DND-41 (cell line): ENCODE results near the gene TRIM22.
A peak's percentile ranks its signal among the peaks of the same experiment; 100 is the strongest.

ENCODE experiments used
- ATAC-seq: fragments of 200-7000 bp; cut with Tn5 transposase; 3 replicates; pipeline ENCODE4 v1.9.1; 2021; ENCODE audit warnings: low read depth; ENCODE audit not compliant: insufficient read depth
- DNase-seq: peaks from one replicate; pipeline ENCODE4 v3.0.0-alpha.2; 2020
- H2AFZ ChIP-seq: 2 replicates; pipeline ENCODE4 v1.6.0; 2012; ENCODE audit warnings: low read depth, low read length
- H3K27ac ChIP-seq: 2 replicates; pipeline ENCODE4 v1.5.1; 2012; ENCODE audit warnings: low read length, inconsistent platforms
- H3K27me3 ChIP-seq: fragments of 200-600 bp; sonication (generic); 2 replicates; pipeline ENCODE4 v1.6.0; 2012; ENCODE audit warnings: low read length, mild to moderate bottlenecking, inconsistent platforms; ENCODE audit not compliant: insufficient read depth, poor library complexity
- H3K36me3 ChIP-seq: 2 replicates; pipeline ENCODE4 v1.5.1; 2012; ENCODE audit warnings: low read length, inconsistent platforms; ENCODE audit not compliant: insufficient read depth
- H3K4me1 ChIP-seq: 2 replicates; pipeline ENCODE4 v1.5.1; 2012; ENCODE audit warnings: mild to moderate bottlenecking, low read length; ENCODE audit not compliant: insufficient read depth
- H3K4me2 ChIP-seq: 2 replicates; pipeline ENCODE4 v1.6.0; 2012; ENCODE audit warnings: mild to moderate bottlenecking, moderate library complexity, low read length, inconsistent platforms; ENCODE audit not compliant: insufficient read depth
- H3K4me3 ChIP-seq, 2 experiments: fragments of 200-600 bp in 1 of 2; shearing (Covaris generic) in 1 of 2; 2 replicates each; pipeline ENCODE4 v1.5.1; 2012 to 2016; ENCODE audit warnings: inconsistent platforms in 2 of 2, low read length in 2 of 2, mild to moderate bottlenecking in 2 of 2, low read depth in 1 of 2, moderate library complexity in 1 of 2
- H3K79me2 ChIP-seq: 2 replicates; pipeline ENCODE4 v1.6.0; 2012; ENCODE audit warnings: low read length, inconsistent platforms; ENCODE audit not compliant: insufficient read depth
- H3K9ac ChIP-seq: 2 replicates; pipeline ENCODE4 v1.6.0; 2012; ENCODE audit warnings: low read depth, mild to moderate bottlenecking, inconsistent platforms, low read length, moderate library complexity
- H3K9me3 ChIP-seq: 2 replicates; pipeline ENCODE4 v1.5.1; 2012; ENCODE audit warnings: low read length, moderate library complexity, mild to moderate bottlenecking, inconsistent platforms; ENCODE audit not compliant: insufficient read depth, severe bottlenecking
- H4K20me1 ChIP-seq: 2 replicates; pipeline ENCODE4 v1.6.0; 2012; ENCODE audit warnings: low read length; ENCODE audit not compliant: insufficient read depth
- EZH2 ChIP-seq: IDR thresholded peaks from 3 replicates; pipeline ENCODE4 v1.6.1; 2012; ENCODE audit warnings: borderline replicate concordance, low read depth, mild to moderate bottlenecking, moderate library complexity, low read length, inconsistent platforms; ENCODE audit not compliant: severe bottlenecking
- TF ChIP-seq, protein P1 (sequence below): IDR thresholded peaks from 2 replicates; pipeline ENCODE4 v1.5.1; 2012; ENCODE audit warnings: borderline replicate concordance, low read length, moderate library complexity, mild to moderate bottlenecking; ENCODE audit not compliant: poor library complexity, severe bottlenecking; ENCODE audit errors: extremely low read depth

The TRIM22 gene

DNA sequence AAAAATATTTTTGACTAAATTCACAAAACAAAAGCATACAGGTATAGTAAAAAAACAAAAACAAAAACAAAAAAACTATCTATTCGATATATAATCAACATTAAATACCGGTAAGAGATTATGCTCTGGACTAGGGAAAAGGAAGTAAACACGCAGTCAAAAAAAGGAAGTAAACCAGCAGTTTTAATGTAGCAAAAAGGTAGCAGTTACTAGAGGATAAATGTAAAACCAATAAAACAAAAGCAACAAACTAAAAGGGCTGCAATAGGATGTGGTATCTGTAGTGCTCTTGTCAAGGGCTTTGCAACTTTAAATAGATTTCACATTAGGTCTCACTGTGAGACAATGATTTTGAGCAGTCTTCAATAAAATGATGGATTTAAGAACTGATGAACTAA lies 2.4 kb downstream of the TRIM22 start:
- no peaks in the 10 kb centered on the region; the same call in 1 of the 2 replicates for H4K20me1 ChIP-seq
- peak overlapping the region in 1 of 2 experiments; percentile 60; a peak in 1 of 4 replicates for H3K4me3 ChIP-seq
- H2AFZ ChIP-seq, result peak overlapping the region; percentile 2; the same call in 1 of the 2 replicates
- peak overlapping the region; percentile 74 for H3K4me2 ChIP-seq
- DNase-seq, result no peak
- H3K9ac ChIP-seq, result peak overlapping the region; percentile 62
- no peaks in the 10 kb centered on the region for H3K9me3 ChIP-seq
- peaks cover 39% of the 10 kb centered on the region for H3K4me1 ChIP-seq
- H3K36me3 ChIP-seq, result peaks cover 10% of the 10 kb centered on the region
- peaks cover 36% of the 10 kb centered on the region for H3K79me2 ChIP-seq
- ATAC-seq, result no peak
- no peak for TF ChIP-seq EZH2
- TF ChIP-seq, protein P1, sequence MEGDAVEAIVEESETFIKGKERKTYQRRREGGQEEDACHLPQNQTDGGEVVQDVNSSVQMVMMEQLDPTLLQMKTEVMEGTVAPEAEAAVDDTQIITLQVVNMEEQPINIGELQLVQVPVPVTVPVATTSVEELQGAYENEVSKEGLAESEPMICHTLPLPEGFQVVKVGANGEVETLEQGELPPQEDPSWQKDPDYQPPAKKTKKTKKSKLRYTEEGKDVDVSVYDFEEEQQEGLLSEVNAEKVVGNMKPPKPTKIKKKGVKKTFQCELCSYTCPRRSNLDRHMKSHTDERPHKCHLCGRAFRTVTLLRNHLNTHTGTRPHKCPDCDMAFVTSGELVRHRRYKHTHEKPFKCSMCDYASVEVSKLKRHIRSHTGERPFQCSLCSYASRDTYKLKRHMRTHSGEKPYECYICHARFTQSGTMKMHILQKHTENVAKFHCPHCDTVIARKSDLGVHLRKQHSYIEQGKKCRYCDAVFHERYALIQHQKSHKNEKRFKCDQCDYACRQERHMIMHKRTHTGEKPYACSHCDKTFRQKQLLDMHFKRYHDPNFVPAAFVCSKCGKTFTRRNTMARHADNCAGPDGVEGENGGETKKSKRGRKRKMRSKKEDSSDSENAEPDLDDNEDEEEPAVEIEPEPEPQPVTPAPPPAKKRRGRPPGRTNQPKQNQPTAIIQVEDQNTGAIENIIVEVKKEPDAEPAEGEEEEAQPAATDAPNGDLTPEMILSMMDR, result no peak
- H3K27ac ChIP-seq, result peak overlapping the region; percentile 30
- H3K27me3 ChIP-seq, result no peaks in the 10 kb centered on the region

DNA sequence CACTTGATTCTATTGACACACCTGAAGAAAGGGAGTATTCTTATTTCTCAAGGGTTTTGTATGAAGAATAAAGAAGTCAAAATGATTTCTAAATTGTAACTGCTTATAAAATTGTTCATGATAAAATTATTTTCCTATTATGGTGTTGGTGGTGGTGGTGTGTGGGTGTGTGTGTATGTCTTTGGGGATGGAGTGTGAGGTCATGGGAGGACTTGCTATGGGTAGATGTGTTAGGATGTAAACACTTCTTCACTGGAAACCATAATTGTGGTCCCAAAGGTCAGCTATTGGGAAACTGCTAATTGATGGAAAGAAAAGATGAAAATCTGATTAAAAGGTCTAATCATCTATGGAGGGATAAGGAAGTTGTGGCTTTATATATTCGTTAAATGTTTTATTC lies 5.1 kb downstream of the TRIM22 start:
- DNase-seq (no peak), ATAC-seq (no peak)
- no peak overlapping the region for H3K27ac ChIP-seq
- H3K4me2 ChIP-seq, result no peak overlapping the region
- H3K4me3 ChIP-seq, result no peak overlapping the region
- peaks cover 27% of the 10 kb centered on the region for H3K4me1 ChIP-seq
- H2AFZ ChIP-seq, result no peak overlapping the region
- TF ChIP-seq, protein P1, result no peak
- no peak for TF ChIP-seq EZH2
- H4K20me1 ChIP-seq, result no peaks in the 10 kb centered on the region; the same call in 1 of the 2 replicates
- no peaks in the 10 kb centered on the region for H3K9me3 ChIP-seq
- H3K36me3 ChIP-seq, result peaks cover 26% of the 10 kb centered on the region
- no peak overlapping the region for H3K9ac ChIP-seq
- H3K79me2 ChIP-seq, result peaks cover 36% of the 10 kb centered on the region
- H3K27me3 ChIP-seq, result no peaks in the 10 kb centered on the region

DNA sequence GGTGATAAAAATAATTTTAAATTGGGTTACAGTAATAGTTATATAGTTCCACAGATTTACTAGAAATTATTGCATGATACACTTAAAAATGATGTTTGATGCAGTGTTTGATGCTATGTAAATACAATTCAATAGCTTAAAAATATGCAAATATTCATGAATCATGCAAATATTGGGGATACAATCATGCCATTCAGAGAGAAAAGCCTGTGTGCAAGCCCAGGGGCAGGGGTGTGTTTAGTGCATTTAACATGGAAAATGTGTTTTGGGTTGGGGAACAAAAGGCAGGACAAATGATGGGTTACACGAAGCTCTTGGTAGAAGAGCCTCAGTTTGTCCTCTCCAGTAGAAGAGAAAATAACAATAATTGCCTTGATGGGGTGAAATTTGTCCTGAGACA lies 6.0 kb downstream of the TRIM22 start:
- Histone ChIP-seq H2AFZ (no peak overlapping the region), H3K27me3 (no peaks in the 10 kb centered on the region), H4K20me1 (no peaks in the 10 kb centered on the region; the same call in 1 of the 2 replicates), H3K4me2 (no peak overlapping the region), H3K9me3 (no peaks in the 10 kb centered on the region), H3K4me3 (no peak overlapping the region), H3K4me1 (peaks cover 20% of the 10 kb centered on the region), H3K9ac (no peak overlapping the region), H3K27ac (no peak overlapping the region), H3K79me2 (peaks cover 27% of the 10 kb centered on the region), H3K36me3 (peaks cover 30% of the 10 kb centered on the region)
- DNase-seq, result no peak
- no peak for ATAC-seq
- no peak for TF ChIP-seq EZH2
- TF ChIP-seq, protein P1, result no peak
